ENCODE data around the gene GRIN3B. TPM values are rescaled to one million over a fixed set of nuclear protein-coding genes. Genes with fewer than 3 reads are reported as not detected.

Gene GRIN3B
- polyA plus RNA-seq, 2 of the 4 experiments (the other 2 are of a cell fraction) = 0.67 to 1.5 TPM

DNA sequence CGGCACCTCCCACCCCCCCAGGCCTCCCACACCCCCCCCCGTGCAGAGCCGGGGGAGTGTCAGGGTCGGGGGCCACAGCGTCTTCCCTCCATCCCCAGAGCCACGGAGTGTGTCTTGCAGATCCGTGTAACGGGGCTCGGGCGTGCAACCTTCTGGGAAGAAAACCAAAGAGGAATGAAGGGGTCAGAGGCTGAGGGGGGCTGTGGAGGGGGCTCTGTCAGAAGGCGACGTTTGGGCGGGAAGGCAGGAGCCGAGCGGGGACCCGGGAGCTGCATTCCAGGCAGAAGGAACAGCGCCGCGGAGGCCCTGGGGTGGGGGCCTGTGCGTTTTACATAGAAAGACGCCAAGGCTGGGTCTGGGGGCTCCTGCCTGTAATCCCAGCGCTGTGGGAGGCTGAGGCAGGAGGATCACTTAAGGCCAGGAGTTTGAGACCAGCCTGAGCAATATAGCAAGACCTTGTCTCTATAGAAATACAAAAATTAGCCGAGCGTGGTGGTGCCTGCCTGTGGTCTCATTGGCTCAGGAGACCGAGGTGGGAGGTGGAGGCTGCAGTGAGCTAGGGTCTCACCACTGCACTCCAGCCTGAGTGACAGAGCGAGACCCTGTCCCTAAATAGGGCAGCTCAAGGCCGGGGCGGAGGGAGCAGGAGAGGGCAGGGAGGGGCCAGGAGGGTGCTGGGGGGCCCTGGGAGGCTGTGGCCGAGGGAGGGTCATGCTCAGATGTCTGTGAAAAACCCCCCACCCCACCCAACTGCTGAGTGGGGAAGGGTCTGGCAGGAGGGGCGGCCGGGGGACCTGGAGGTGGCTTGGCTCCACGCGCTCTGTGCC is 46.6 kb upstream of the GRIN3B start (continued):
- TF ChIP-seq, protein P1, sequence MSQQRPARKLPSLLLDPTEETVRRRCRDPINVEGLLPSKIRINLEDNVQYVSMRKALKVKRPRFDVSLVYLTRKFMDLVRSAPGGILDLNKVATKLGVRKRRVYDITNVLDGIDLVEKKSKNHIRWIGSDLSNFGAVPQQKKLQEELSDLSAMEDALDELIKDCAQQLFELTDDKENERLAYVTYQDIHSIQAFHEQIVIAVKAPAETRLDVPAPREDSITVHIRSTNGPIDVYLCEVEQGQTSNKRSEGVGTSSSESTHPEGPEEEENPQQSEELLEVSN (IDR thresholded peaks at IDR 0.05; ENCODE audit: borderline replicate concordance, low read depth) = no peak
- TF ChIP-seq HOXB5 (CRISPR knock-in tag; IDR thresholded peaks at IDR 0.05) (no peak), HDAC2 (IDR thresholded peaks at IDR 0.05) (no peak)

DNA sequence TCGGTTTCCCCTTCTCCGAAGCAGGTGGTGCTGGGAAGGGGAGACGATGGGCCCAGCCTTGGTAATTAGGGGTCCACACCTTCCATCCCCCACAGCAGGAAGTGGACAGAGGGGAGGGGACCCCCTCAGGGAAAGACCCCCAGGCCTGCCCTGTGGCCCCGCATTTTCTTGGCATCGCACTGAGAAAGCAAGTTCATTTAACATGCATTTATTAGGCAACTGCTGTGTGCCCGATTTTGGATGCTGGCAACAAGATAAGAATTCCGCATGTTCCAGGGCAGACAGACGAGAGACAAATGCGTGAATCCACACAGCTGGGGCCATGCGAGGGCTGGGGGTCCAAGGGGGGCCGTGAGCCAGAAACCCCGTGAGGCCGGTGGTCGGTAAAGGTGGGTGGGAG is 45.9 kb upstream of the GRIN3B start:
- Histone ChIP-seq H3K27ac (no peak overlapping the region), H3K4me1 (peaks cover 31% of the 10 kb centered on the region), H3K9me3 (no peaks in the 10 kb centered on the region), H3K4me3 (no peak overlapping the region), H3K4me2 (no peak overlapping the region)
- no peak for FAIRE-seq
- ATAC-seq = no peak
- TF ChIP-seq ZFP36 (IDR thresholded peaks at IDR 0.05; ENCODE audit: borderline replicate concordance, partially characterized antibody) (no peak), SREBF2 (IDR thresholded peaks at IDR 0.05) (no peak), ZNF302 (CRISPR knock-in tag; IDR thresholded peaks at IDR 0.05) (no peak), CEBPB (IDR thresholded peaks at IDR 0.05) (no peak), RARB (CRISPR knock-in tag; IDR thresholded peaks at IDR 0.05) (no peak), CBX8 (IDR thresholded peaks at IDR 0.05) (no peak), RAD21 (conservative IDR thresholded peaks at IDR 0.05 in 1 of 2, IDR thresholded peaks at IDR 0.05 in 1 of 2) (no peak), POLR2A (IDR thresholded peaks at IDR 0.05; ENCODE audit: low read length) (no peak), MAZ (IDR thresholded peaks at IDR 0.05; ENCODE audit: borderline replicate concordance, low read depth, low read length) (no peak), TP53 (CRISPR knock-in tag; IDR thresholded peaks at IDR 0.05) (no peak), JUNB (IDR thresholded peaks at IDR 0.05) (no peak), CBX2 (IDR thresholded peaks at IDR 0.05; ENCODE audit: borderline replicate concordance, low read depth) (no peak), HOXB5 (CRISPR knock-in tag; IDR thresholded peaks at IDR 0.05) (no peak), KDM1A (IDR thresholded peaks at IDR 0.05; ENCODE audit: low read depth) (no peak), TFCP2L1 (CRISPR knock-in tag; IDR thresholded peaks at IDR 0.05) (no peak)
- TF ChIP-seq, protein P2, sequence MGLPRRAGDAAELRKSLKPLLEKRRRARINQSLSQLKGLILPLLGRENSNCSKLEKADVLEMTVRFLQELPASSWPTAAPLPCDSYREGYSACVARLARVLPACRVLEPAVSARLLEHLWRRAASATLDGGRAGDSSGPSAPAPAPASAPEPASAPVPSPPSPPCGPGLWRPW (IDR thresholded peaks at IDR 0.05) = no peak
- TF ChIP-seq, protein P3, sequence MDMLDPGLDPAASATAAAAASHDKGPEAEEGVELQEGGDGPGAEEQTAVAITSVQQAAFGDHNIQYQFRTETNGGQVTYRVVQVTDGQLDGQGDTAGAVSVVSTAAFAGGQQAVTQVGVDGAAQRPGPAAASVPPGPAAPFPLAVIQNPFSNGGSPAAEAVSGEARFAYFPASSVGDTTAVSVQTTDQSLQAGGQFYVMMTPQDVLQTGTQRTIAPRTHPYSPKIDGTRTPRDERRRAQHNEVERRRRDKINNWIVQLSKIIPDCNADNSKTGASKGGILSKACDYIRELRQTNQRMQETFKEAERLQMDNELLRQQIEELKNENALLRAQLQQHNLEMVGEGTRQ (IDR thresholded peaks at IDR 0.05) = no peak
- TF ChIP-seq, protein P4, sequence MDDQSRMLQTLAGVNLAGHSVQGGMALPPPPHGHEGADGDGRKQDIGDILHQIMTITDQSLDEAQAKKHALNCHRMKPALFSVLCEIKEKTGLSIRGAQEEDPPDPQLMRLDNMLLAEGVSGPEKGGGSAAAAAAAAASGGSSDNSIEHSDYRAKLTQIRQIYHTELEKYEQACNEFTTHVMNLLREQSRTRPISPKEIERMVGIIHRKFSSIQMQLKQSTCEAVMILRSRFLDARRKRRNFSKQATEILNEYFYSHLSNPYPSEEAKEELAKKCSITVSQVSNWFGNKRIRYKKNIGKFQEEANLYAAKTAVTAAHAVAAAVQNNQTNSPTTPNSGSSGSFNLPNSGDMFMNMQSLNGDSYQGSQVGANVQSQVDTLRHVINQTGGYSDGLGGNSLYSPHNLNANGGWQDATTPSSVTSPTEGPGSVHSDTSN (IDR thresholded peaks at IDR 0.05) = no peak
- DNase-seq (ENCODE audit: low read depth in 1 of 2, low spot score in 1 of 2) = no peak
- WGBS (ENCODE audit: missing lambda C conversion rate) = 81% methylated on average over 9 of the region's 14 CpGs
- CTCF ChIA-PET = interaction anchor here (0.6 kb wide), 1 partner anchor 16 kb away, joined by 4 read pairs; no protein-coding TSS in a partner anchor
- POLR2A ChIA-PET = no interaction called here

DNA sequence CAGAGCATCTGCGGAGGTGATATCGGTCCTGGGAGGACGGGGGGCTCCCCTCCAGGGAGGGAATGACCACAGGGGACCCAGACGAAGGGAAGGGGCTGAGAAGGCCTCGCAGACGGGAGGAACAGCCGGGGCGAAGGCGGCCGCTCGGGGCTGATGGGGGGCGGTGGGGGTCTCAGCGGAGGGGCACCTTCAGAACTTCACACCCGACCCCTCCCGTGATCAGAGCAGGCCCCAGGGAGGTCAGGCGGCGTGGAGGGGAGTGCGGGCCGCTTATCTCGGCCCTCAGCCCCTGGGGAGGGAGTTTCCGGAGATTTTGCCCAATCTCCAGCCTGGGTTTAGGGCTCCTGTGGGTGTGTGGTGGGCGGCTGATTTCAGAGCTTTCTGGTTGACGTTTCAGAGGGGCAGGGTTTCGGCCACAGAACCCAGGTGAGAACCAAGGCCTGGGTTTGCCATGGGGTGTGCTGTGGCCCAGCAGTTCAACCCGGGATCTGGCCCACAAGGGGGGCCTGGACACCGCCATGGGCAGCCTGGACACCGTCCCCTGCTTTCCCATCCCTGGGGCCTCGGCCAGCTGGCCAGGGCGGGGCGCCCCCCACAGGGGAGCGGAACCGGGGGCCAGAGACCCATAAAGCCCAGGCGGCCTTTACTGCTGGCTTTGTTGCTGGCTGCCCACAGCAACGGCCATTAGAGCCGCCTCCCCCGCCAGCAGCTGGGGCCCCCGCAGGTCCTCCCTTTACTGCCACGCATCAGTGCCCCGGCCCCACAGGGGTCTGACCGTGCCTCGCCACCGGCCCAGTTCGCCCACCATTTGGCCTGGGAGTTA is 45.3 kb upstream of the GRIN3B start:
- ChIA-PET CTCF (interaction anchor here (0.6 kb wide), 1 partner anchor 16 kb away, joined by 4 read pairs; no protein-coding TSS in a partner anchor), POLR2A (no interaction called here)
- Histone ChIP-seq H3K4me3 (no peak overlapping the region), H3K4me2 (no peak overlapping the region), H3K9me3 (no peaks in the 10 kb centered on the region), H3K27ac (peak overlapping the region in 1 of 2 experiments; percentile 33; a peak in 1 of 6 replicates), H3K4me1 (peaks cover 36% of the 10 kb centered on the region)
- no peak for DNase-seq (ENCODE audit: low read depth in 1 of 2, low spot score in 1 of 2)
- 83% methylated on average over 15 of the region's 43 CpGs for WGBS (ENCODE audit: missing lambda C conversion rate)
- no peak for FAIRE-seq
- ATAC-seq = no peak; a peak in 1 of 6 replicates
- TF ChIP-seq CHD4 (IDR thresholded peaks at IDR 0.05; ENCODE audit: borderline replicate concordance) = no peak
- TF ChIP-seq, protein P5, sequence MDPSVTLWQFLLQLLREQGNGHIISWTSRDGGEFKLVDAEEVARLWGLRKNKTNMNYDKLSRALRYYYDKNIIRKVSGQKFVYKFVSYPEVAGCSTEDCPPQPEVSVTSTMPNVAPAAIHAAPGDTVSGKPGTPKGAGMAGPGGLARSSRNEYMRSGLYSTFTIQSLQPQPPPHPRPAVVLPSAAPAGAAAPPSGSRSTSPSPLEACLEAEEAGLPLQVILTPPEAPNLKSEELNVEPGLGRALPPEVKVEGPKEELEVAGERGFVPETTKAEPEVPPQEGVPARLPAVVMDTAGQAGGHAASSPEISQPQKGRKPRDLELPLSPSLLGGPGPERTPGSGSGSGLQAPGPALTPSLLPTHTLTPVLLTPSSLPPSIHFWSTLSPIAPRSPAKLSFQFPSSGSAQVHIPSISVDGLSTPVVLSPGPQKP (IDR thresholded peaks at IDR 0.05; ENCODE audit: low read depth, low read length) = no peak
- no peak for TF ChIP-seq FOXS1 (CRISPR knock-in tag; IDR thresholded peaks at IDR 0.05)
- TF ChIP-seq, protein P3 (IDR thresholded peaks at IDR 0.05) = no peak
- TF ChIP-seq NPAS2 (CRISPR knock-in tag; IDR thresholded peaks at IDR 0.05; ENCODE audit: borderline replicate concordance) = no peak
- TF ChIP-seq, protein P6, sequence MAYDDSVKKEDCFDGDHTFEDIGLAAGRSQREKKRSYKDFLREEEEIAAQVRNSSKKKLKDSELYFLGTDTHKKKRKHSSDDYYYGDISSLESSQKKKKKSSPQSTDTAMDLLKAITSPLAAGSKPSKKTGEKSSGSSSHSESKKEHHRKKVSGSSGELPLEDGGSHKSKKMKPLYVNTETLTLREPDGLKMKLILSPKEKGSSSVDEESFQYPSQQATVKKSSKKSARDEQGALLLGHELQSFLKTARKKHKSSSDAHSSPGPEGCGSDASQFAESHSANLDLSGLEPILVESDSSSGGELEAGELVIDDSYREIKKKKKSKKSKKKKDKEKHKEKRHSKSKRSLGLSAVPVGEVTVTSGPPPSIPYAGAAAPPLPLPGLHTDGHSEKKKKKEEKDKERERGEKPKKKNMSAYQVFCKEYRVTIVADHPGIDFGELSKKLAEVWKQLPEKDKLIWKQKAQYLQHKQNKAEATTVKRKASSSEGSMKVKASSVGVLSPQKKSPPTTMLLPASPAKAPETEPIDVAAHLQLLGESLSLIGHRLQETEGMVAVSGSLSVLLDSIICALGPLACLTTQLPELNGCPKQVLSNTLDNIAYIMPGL (CRISPR knock-in tag; IDR thresholded peaks at IDR 0.05; ENCODE audit: borderline replicate concordance) = no peak

All from A549 (cell line).